GM12891 (cell line): ENCODE results near the gene BRIP1.

Experiments used
- POLR2A ChIP-seq: IDR thresholded peaks from 2 replicates; pipeline ENCODE4 v1.6.1; 2011; ENCODE audit warnings: low read depth, low read length, control low read depth
- POLR2AphosphoS5 ChIP-seq: IDR thresholded peaks from 2 replicates; pipeline ENCODE4 v1.6.1; 2011; ENCODE audit warnings: low read depth, low read length, control low read depth
- SPI1 ChIP-seq: IDR thresholded peaks from 2 replicates; pipeline ENCODE4 v1.6.1; 2011; ENCODE audit warnings: low read depth, low read length, control low read depth
- TAF1 ChIP-seq: IDR thresholded peaks from 2 replicates; pipeline ENCODE4 v1.6.1; 2011; ENCODE audit warnings: low read depth, low read length, control low read depth

- no peak for TF ChIP-seq POLR2AphosphoS5
- TF ChIP-seq TAF1, result no peak
- TF ChIP-seq POLR2A, result no peak
- no peak for TF ChIP-seq SPI1
Measured at GRCh38 chr17:61683466-61683865, 179.9 kb downstream of the BRIP1 start.
